ENCODE data around the gene CNOT4.

Gene CNOT4, protein sequence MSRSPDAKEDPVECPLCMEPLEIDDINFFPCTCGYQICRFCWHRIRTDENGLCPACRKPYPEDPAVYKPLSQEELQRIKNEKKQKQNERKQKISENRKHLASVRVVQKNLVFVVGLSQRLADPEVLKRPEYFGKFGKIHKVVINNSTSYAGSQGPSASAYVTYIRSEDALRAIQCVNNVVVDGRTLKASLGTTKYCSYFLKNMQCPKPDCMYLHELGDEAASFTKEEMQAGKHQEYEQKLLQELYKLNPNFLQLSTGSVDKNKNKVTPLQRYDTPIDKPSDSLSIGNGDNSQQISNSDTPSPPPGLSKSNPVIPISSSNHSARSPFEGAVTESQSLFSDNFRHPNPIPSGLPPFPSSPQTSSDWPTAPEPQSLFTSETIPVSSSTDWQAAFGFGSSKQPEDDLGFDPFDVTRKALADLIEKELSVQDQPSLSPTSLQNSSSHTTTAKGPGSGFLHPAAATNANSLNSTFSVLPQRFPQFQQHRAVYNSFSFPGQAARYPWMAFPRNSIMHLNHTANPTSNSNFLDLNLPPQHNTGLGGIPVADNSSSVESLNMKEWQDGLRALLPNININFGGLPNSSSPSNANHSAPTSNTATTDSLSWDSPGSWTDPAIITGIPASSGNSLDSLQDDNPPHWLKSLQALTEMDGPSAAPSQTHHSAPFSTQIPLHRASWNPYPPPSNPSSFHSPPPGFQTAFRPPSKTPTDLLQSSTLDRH

DNA sequence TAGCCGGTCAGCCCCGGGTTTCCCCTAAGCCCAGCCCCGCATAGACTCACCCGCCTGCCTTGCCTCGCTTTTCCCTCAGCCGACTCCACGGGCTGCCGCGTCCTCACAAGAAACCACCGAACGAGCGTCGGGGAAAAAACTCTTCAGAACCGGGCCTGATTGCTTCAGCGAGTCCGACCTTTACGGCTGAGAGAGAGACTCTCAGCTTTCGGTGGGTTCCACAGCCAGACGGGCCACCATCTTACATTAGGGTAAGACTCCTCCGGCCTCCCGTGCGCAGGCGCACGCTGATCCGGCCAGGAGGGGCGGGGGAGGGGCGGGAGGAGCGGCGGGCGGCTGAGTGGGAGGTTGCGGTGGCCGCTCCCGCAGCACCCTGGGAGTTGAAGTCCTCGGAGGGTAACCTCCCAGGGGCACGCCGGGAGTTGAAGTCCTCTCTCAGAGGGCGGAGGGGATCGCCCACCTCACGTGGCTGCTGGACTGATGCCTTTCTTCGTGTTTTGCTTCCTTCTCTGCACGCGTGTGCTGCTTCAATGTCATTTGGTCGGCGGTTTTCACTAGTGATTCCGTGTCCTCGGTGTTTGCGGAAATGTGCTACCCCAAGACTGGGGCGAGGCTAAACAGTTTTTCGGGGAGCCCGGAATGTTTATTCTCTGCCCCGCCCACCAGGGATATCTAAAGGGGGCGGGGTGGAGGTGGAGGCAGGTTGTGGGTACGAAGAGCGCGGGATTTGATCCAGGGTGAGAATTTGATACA is at the start of gene CNOT4:
CNOT4 (minus strand) TSS at position 264 of the 753 bp plus-strand sequence. CDS start 71,771 bp downstream, outside the sequence.
- DNase-seq = peak; percentile 97

DNA sequence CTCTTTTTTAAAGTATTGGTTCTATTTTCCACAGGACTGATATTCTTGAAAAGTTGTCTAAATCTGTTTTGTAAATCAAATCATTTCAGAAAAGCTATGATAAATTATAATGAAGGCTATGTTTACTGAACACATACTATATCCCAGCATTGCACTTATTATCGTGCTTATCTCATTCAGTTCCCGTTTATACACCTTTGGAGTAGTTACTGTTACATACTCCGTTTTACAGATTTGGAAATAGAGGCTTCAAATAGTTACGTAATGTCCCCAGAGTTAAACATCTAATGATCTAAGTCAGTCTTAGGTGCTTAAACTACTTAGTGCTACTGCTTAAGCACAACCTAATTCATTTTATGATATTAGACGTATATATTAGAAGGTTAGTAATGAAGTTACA is 49.0 kb upstream of the CNOT4 start:
- no peak for DNase-seq

DNA sequence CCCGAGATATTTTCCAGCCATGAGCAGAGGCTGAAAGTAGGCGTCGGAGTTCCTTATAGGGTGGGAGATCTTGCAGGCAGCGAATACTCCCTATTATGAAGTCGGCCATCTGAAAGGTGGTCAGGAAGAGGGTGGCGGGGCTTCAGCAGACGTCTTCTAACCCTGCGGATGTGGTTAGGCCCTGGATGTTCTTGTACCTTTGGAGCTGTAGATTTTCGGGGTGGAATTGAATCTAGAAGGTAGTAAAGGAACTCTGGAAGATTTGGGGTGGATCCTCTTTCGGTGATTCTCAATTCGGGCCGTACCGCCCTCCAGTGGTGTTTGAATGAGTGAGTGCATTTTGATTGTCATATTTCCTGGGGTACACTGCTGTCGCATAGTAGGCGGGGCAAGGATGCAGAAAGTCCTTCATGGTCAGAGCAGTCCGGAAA is 48.5 kb upstream of the CNOT4 start:
- DNase-seq = peak; percentile 68

DNA sequence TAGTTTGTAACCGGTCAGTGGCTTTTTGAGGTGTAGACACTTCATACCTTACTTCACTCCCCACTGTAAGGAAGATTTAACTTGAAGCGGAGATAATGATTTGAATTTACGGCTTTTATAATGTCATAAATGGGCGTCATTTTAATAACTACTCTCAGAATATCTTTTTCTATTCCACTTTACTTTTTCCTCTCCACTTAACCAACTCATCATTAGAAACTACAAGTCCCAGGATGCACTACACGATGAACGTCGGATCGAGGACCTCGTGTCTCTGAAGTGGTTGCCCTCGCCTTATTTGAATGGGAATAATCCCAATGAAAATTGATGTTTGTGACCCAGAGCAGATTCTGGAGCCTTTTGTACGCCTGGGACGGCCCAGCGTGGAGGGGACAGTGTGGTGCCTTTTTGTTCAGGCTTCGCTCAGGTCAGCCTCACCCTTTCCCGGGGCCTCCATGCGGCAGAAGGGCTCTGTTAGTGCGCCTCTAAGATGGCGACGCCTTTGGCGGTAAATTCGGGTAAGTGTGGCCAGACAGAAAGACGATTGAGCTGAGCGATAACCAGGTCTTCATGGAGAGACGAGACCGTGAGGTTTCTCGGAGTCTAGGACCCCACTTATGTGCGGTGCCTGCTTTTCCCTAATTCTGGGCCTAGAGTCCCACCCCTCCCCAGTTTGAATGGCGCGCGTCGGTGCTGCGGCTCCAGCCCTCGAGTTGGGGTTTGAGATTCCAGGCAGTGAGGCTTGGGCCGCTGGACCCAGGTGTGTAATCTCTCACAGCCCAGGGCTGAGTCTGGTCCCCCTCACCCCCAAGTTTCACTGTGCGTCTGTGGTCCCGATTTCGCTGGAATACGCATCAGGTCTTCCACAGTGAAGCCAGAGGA is 47.8 kb upstream of the CNOT4 start, which contains the start of gene NUP205:
NUP205 (plus strand) TSS at position 463 of the 882 bp plus-strand sequence; CDS start at position 491, 28 bp downstream.
- peak; percentile 77 for DNase-seq

DNA sequence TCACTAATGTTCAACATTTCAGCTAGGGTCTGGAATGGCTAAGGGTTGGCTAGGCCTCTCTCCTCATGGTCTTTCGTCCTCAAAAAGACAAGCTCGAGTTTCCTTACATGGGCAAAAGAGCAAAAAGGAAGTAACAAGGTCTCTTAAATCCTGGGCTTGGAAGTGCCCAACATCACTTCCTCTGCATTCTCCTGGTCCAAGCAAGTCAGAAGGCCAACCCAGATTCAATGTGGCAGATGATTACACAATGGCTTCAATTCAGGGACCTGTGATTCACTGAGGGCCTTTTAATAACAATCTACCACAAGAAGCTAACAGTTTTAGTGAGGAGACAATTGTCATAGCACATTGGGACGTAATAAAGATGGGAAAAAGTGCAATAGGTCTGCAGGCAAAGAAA is 43.4 kb upstream of the CNOT4 start:
- DNase-seq = no peak

DNA sequence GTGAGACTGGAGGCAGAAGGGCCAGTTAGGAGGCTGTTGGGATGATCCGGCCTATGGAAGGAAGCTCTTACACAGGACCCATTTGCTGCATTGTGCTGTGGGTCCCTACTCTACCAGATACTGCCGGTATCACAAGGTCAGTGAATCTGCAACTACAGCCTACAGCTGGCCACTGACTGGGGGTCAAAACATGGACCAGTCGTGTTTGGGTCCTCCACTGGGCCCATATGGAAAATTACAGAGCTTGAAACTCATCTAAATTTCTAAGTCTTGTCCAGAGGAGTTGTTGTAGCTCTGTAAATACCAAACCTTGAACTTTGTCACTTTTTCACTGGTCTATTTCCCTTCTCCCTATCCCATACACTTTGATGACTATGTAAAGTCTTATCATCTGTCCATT is 42.2 kb upstream of the CNOT4 start:
- DNase-seq = no peak

DNA sequence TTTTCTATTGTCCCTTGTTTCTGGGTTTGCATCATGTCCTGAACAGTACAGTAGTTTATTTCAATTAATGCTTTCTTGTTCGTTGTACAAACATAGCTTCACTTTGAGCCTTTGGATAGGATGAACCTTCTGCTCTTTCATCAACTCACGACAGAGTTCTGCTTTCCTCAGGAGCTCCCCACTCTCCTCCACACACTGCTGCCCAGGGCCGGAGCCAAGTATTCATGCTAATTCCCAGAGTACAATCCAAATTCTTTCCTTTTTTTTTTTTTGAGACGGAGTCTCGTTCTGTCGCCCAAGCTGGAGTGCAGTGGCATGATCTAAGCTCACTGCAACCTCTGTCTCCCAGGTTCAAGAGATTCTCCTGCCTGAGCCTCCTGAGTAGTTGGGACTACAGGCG is 40.3 kb upstream of the CNOT4 start:
- no peak for DNase-seq

DNA sequence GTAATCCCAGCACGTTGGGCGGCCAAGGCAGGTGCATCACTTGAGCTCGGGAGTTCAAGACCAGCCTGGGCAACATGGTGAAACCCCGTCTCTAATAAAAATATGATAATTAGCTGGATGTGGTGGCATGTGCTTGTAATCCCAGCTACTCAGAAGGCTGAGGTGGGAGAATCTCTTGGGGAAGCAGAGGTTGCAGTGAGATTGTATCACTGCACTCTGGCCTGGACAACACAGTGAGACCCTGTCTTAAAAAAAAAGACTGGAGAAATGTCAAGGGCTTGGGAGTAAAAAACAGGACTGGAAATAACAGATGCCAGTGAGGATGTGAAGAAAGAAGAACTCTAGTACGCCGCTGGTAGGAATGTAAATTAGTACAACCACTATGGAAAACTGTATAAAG is 31.1 kb upstream of the CNOT4 start:
- DNase-seq = no peak

DNA sequence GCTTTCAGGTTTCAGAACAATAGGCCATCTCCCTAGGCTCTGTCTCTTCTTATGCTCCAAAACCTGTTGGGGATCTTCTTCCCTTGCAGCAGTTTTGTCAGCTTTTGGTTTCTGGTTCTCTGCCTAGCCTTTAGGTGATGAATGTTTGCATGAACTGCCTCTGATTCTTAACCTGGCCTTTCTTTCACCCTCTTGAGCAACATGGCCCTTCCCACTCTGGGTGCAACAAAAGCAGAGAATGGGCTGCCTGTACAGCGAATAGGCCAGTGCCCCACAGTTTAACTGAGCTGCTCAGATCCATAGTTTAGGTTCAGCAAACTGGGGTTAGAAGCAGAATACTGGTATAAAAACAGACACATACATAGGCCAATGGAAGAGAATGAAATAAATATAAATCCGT is 29.7 kb upstream of the CNOT4 start:
- no peak for DNase-seq

DNA sequence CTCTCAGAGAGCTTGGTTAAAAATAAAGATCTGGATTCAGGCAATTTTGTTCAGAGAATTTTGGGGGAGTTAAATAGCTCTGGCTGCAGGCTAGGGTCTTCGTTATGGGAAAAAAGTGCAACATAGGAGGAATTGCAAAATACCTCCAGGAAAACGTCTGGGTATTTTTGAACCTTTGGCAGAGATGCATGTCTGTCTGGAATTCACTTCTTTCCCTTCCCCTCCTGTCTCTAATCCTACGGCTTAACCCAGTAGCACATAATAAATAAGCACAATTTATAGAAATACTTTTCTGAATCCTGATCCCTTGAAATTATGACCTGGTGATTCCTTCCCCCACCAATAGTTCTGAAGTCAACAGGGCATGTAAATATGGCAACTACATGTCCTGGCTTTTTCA is 28.5 kb upstream of the CNOT4 start:
- DNase-seq = no peak

DNA sequence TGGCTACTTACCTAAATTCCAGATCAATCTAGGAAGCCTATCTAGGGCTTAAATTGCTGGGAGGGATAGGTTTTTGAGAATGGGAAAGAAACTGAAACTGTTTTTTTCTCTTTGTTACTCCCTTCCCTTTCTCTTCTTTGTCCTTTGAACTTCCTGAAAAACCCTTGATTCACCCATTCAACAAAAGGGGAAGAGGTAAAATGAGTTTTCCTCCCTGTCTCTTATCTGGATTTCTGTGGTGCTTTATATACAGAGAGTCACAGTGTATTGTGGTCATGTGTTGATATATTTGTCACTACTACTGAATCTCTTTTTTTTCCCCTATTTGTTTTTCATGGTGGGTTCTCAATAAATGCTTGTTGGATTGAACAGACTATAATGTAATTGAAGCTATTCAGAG is 28.0 kb upstream of the CNOT4 start:
- no peak for DNase-seq

DNA sequence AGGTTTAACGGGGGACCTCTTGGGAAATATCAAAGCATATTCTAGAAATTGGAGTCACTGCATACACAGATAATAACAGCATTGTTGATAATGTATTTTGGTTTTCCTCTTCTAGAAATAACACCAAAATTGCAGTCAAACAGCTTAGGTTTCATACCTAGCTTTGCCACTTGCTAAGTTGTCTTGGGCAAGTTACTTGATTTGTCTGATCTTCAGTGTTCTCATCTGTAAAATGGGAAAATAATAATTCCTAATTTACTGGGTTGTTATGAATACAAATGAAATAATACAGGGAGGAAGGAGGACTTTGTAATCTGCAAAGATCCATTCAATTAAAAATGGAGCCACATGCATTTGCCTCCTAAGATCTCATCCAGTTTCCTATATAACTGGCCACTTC is 27.6 kb upstream of the CNOT4 start:
- no peak for DNase-seq

DNA sequence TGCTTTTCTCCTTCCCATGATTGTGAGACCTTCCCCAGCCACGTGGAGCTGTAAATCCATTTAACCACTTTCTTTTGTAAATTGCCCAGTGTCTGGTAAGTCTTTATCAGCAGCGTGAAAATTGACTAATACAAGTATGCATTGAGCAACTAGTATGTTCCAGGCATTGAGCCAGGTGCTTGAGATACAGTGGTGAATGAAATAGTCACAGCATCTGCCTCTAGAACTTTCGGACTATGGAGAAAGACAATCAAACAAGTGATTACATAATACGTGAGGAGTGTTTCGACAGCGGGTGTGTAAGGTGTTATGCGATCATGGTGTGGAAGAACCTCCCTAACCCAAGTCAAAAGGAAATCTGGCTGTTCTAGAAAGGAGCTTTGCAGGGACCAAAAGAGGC is 26.2 kb upstream of the CNOT4 start:
- no peak for DNase-seq

DNA sequence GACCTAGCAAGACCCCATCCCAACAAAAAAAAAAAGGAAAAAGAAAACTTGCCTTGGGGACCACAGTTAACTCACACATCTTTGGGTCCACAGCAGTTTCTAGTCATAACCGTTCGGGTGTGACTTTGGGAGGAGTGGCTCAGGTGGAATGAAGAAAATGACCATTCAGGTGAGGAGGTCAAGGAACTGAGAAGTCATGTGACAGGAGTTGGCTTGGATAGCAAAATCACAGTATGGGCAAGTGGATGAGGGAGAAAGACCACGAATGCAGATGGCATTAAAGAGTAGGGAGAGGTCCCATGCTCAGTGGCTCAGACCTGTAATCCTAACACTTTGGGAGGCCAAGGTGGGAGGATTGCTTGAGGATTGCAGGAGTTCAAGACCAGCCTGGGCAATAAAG is 17.1 kb upstream of the CNOT4 start:
- DNase-seq = no peak

DNA sequence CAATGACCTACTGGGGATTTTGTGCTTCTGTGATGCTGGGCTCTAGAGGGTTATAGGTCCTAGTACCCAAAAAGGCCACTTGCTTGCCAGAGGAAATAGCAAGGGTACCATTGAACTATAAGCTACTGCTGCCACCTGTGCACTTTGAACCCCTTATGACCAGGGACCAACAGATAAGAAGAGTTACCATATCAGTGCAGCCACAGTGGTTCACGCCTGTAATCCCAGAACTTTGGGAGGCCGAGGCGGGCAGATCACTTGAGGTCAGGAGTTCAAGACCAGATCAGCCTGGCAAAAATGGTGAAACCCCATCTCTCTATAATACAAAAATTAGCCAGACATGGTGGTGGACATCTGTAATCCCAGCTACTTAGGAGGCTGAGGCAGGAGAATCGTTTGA is 15.5 kb upstream of the CNOT4 start:
- no peak for DNase-seq

DNA sequence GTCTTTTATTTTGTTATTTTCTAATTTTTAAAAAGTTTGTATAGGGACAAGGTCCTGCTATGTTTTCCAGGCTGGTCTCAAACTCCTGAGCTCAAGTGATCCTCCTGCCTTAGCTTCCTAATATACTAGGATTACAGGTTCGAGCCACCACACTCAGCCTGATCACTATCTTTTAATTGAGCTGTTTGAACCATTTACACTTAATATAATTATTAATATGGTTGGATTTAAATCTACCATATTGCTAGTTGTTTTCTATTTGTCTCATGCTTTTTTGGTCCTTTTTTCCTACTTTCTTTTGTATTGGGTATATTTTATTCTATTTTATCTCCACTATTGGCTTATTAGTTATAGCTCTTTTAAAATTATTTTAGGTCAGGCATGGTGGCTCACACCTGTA is 13.2 kb upstream of the CNOT4 start:
- no peak for DNase-seq

DNA sequence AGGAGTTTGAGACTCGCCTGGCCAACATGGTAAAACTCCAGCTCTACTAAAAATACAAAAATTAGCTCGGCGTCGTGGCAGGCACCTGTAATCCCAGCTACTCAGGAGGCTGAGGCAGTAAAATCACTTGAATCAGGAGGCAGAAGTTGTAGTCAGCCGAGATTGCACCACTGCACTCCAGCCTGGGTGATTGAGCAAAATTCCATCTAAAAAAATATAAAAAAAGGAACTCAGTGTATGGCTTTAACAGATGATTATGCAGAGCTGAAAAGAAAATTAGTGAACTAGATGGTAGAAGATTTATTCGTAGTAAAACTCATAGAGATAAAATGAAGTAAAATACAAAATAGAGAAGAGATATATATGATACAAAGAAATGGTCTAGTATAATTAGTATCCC is 12.6 kb upstream of the CNOT4 start:
- no peak for DNase-seq

DNA sequence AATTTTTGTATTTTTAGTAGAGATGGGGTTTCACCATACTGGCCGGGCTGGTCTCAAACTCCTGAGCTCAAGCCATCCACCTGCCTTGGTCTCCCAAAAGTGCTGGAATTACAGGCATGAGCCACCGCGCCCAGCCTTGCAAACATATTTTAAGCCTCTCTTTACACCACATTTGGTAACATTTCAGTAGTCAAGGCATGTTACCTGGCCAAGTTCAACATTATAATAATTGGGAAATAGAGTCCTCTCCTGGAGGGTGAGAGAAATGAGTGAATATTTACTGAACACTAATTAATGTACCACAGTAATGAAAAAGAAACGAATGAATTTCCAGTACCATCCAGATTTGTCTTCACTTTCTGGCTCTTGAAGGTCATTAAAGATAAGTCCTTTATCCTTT is 10.0 kb upstream of the CNOT4 start:
- no peak for DNase-seq

DNA sequence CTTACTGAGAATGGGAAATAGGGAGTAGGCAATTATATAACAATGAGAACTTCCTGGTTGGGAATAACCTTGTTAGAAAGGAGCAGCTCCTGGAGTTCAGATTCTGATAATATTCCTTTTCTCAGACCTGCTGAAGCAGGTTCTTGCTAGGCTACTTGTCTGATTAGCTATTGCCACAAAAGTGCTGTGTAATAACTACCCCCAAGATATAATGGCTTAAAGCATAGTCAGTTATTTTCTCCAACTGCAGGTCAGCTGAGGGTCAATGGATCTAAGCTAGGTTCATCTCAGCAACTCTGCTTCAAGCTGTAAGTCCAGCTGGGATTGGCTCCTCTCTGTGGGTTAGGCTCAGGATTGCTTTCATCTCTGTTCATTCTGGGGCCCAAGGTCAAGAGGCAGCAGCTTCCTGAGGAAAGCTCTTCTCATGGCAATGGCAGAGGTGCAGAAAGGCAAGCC is 9.4 kb upstream of the CNOT4 start:
- DNase-seq = no peak

DNA sequence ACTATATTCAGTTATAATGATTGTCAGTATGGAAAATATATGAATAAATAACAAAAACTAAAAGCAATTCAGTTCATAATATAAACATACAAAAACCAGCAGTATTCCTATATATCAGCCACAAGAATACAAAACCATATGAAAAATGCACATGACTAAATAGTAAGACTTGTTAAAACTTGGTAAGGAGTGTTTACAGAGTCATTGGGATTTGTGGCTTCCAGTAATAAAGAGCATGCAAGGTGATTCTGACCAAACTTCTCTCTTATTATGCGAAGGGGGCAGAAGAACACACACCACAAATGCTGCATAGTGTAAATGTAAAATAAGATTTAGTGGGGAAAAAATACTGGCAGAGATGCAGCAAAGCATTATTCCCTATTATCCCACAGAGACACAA is 8.8 kb upstream of the CNOT4 start:
- no peak for DNase-seq

DNA sequence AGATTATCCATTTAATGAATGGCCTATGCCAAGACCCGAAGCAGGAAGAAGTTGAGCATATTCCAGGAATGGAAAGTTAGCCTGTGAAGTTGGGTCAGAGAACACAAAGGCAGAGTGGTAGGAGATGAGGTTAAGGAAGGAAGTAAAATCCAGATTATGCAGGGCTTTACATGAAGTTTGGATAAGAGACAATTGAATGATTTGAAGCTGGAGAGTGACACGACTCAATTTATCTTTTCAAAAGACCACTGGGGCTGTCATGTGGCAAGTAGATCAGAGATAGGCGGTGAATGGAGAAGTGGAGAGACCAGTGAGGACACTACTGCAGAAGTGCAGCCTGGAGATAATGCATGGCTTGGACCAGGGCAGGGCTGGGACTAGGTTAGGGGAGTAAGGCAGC is 7.2 kb upstream of the CNOT4 start:
- no peak for DNase-seq

DNA sequence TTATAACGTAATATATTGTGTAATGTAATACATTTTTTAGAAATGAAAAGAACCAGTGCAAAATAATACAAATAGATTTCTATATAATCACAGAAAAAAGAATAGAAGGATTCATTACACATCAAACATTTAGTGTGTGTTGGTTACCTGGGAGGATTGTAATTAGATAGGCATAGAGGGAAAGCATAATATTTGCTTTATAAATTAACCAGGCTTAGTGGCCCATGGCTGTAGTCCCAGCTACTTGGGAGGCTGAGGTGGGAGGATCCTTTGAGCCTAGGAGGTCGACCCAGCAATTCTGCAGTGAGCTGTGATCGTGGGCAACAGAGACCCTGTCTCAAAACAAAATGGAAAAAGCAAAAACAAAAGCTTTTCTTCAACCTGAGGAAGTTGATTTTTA is 5.0 kb upstream of the CNOT4 start:
- no peak for DNase-seq
